HG02623 (cell line): ENCODE data around the gene TM4SF18.

Experiments used
- ATAC-seq: cut with Tn5 transposase; IDR thresholded peaks from one replicate; pipeline ENCODE4 v1.9.1; 2021; ENCODE audit warnings: moderate library complexity; ENCODE audit not compliant: unreplicated experiment

The TM4SF18 gene

GRCh38 chr3:149331396-149331795, 2.0 kb downstream of the TM4SF18 start:
- ATAC-seq = no peak

- no peak for ATAC-seq
Measured at GRCh38 chr3:149330609-149331331, 2.7 kb downstream of the TM4SF18 start.

GRCh38 chr3:149327156-149327555, 6.3 kb downstream of the TM4SF18 start:
- ATAC-seq = no peak

GRCh38 chr3:149325581-149325980, 7.9 kb downstream of the TM4SF18 start:
- no peak for ATAC-seq

GRCh38 chr3:149324332-149324731, 9.1 kb downstream of the TM4SF18 start:
- ATAC-seq = no peak

- no peak for ATAC-seq
Measured at GRCh38 chr3:149321640-149322039, 11.8 kb downstream of the TM4SF18 start.

- ATAC-seq = no peak
Measured at GRCh38 chr3:149321136-149321535, 12.3 kb downstream of the TM4SF18 start.

- no peak for ATAC-seq
Measured at GRCh38 chr3:149319750-149320149, 13.7 kb downstream of the TM4SF18 start.

GRCh38 chr3:149317072-149317471, 16.4 kb downstream of the TM4SF18 start:
- no peak for ATAC-seq

GRCh38 chr3:149316437-149316836, 17.0 kb downstream of the TM4SF18 start:
- ATAC-seq = no peak

GRCh38 chr3:149315694-149316093, 17.7 kb downstream of the TM4SF18 start:
- no peak for ATAC-seq

- no peak for ATAC-seq
Measured at GRCh38 chr3:149314807-149315578, 18.4 kb downstream of the TM4SF18 start.

- ATAC-seq = no peak
Measured at GRCh38 chr3:149313542-149313941, 19.9 kb downstream of the TM4SF18 start.

GRCh38 chr3:149310796-149311534, 22.5 kb downstream of the TM4SF18 start:
- ATAC-seq = no peak

GRCh38 chr3:149307435-149307783, 26.0 kb downstream of the TM4SF18 start:
- no peak for ATAC-seq

GRCh38 chr3:149306751-149307434, 26.5 kb downstream of the TM4SF18 start:
- no peak for ATAC-seq

GRCh38 chr3:149305376-149305775, 28.1 kb downstream of the TM4SF18 start:
- no peak for ATAC-seq

GRCh38 chr3:149299938-149300801, 33.3 kb downstream of the TM4SF18 start:
- ATAC-seq = no peak

GRCh38 chr3:149296972-149297371, 36.5 kb downstream of the TM4SF18 start:
- ATAC-seq = no peak

- no peak for ATAC-seq
Measured at GRCh38 chr3:149292666-149293065, 40.8 kb downstream of the TM4SF18 start.
